ENCODE measurements around the gene GUCD1.

DNA sequence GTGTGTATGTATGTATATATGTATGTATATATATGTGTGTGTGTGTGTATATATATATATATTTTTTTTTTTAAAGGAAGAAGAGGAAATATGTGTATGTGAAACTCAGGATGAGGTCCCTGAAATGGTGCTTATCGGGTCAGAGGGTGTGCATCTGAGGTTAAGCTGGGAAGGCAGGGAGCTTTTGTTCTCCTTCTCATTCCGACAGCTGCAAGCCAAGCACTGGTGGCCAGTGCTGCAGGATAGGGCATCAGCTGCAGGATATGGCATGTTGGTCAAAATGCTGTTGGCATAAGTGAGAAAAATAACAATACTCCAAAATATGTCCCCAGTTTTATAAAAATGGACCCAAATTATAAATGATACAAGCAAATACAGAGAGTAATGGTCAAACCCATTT lies 8.3 kb upstream of the GUCD1 start:
- TF ChIP-seq, protein P1, sequence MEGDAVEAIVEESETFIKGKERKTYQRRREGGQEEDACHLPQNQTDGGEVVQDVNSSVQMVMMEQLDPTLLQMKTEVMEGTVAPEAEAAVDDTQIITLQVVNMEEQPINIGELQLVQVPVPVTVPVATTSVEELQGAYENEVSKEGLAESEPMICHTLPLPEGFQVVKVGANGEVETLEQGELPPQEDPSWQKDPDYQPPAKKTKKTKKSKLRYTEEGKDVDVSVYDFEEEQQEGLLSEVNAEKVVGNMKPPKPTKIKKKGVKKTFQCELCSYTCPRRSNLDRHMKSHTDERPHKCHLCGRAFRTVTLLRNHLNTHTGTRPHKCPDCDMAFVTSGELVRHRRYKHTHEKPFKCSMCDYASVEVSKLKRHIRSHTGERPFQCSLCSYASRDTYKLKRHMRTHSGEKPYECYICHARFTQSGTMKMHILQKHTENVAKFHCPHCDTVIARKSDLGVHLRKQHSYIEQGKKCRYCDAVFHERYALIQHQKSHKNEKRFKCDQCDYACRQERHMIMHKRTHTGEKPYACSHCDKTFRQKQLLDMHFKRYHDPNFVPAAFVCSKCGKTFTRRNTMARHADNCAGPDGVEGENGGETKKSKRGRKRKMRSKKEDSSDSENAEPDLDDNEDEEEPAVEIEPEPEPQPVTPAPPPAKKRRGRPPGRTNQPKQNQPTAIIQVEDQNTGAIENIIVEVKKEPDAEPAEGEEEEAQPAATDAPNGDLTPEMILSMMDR (IDR thresholded peaks at IDR 0.05) = no peak
- no peak for TF ChIP-seq POLR2A (IDR thresholded peaks at IDR 0.05)

Measured in adrenal gland (tissue), 5 donors.